Measurements from ENCODE around the gene ADCY5. TPM values are rescaled to one million over a fixed set of nuclear protein-coding genes. Genes with fewer than 3 reads are reported as not detected.

The ADCY5 gene
- total RNA-seq, 1 experiment from 2014 or later, result 0.49 TPM

DNA sequence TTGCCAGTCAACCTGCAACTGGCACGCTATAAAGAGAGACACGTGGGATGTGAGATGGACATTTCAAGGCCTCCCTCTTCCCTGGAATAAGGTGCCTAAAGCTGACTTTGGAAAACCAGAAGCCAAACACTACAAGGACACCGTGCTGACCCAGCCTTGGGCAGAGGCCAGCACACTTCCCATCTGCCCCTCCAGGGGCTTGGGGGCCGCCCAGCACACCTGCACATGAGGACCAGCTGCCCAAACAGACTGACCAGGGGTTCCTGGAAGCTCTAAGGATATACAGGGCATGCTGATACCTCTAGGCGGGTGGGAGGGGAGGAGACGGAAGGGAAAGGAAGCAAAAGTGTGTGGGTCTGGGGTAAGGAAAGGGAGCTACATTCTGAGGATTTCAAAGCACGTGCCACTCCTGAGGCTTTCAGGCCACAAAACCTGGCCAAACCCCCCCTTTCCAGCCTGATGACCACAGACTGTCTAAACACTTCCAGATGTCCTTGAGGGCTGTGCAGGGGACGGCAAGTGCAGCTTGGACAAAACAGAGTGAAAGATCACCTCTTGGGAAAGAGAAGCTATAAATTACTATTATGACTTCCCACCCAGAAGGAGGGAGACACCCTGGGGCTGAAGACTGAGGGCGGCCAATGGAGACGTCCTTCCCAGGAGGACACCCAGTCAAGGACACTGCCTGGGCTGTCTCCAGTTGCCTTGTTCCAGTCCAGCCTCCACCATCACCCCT is 57.9 kb downstream of the ADCY5 start:
- ChIA-PET CTCF (interaction anchor here (0.7 kb wide), 1 partner anchor 25 kb away, joined by 4 read pairs; no protein-coding TSS in a partner anchor), RAD21 (ENCODE audit: low non-redundant PET in 1 of 2, low total read pairs in 2 of 2, uncharacterized antibody in 2 of 2, unreplicated experiment in 2 of 2) (no interaction called here), POLR2A (no interaction called here)
- TF ChIP-seq ZNF274 (IDR thresholded peaks at IDR 0.05; ENCODE audit: low read depth, low read length) (no peak), EZH2phosphoT487 (IDR thresholded peaks at IDR 0.05; ENCODE audit: borderline replicate concordance) (no peak), TCF7L2 (IDR thresholded peaks at IDR 0.05; ENCODE audit: borderline replicate concordance, extremely low read depth, insufficient read depth, insufficient read length) (no peak), FOSL1 (IDR thresholded peaks at IDR 0.05; ENCODE audit: low read depth) (no peak), CBX3 (IDR thresholded peaks at IDR 0.05; ENCODE audit: low read depth) (no peak), ZBTB33 (IDR thresholded peaks at IDR 0.05; ENCODE audit: extremely low read depth, insufficient replicate concordance, low read length) (no peak), CTCF (IDR thresholded peaks at IDR 0.05 in 2 of 3, conservative IDR thresholded peaks at IDR 0.05 in 1 of 3; ENCODE audit: borderline replicate concordance in 1 of 3, insufficient read depth in 1 of 3, low read depth in 2 of 3, low read length in 2 of 3) (no peak), YY1 (IDR thresholded peaks at IDR 0.05; ENCODE audit: extremely low read depth, insufficient replicate concordance, low read depth, low read length) (no peak), CEBPB (IDR thresholded peaks at IDR 0.05; ENCODE audit: low read depth) (no peak), MAX (IDR thresholded peaks at IDR 0.05) (no peak), SIN3A (IDR thresholded peaks at IDR 0.05; ENCODE audit: low read depth) (no peak), ZFX (IDR thresholded peaks at IDR 0.05) (no peak), ELF1 (IDR thresholded peaks at IDR 0.05; ENCODE audit: borderline replicate concordance, low read depth) (no peak), RAD21 (IDR thresholded peaks at IDR 0.05; ENCODE audit: low read depth) (no peak), EGR1 (IDR thresholded peaks at IDR 0.05; ENCODE audit: low read depth) (no peak), POLR2AphosphoS5 (IDR thresholded peaks at IDR 0.05; ENCODE audit: low read depth, low read length) (no peak), EZH2 (IDR thresholded peaks at IDR 0.05) (no peak), JUND (IDR thresholded peaks at IDR 0.05) (no peak)
- TF ChIP-seq, protein P1, sequence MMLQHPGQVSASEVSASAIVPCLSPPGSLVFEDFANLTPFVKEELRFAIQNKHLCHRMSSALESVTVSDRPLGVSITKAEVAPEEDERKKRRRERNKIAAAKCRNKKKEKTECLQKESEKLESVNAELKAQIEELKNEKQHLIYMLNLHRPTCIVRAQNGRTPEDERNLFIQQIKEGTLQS (IDR thresholded peaks at IDR 0.05), result no peak
- TF ChIP-seq, protein P2, sequence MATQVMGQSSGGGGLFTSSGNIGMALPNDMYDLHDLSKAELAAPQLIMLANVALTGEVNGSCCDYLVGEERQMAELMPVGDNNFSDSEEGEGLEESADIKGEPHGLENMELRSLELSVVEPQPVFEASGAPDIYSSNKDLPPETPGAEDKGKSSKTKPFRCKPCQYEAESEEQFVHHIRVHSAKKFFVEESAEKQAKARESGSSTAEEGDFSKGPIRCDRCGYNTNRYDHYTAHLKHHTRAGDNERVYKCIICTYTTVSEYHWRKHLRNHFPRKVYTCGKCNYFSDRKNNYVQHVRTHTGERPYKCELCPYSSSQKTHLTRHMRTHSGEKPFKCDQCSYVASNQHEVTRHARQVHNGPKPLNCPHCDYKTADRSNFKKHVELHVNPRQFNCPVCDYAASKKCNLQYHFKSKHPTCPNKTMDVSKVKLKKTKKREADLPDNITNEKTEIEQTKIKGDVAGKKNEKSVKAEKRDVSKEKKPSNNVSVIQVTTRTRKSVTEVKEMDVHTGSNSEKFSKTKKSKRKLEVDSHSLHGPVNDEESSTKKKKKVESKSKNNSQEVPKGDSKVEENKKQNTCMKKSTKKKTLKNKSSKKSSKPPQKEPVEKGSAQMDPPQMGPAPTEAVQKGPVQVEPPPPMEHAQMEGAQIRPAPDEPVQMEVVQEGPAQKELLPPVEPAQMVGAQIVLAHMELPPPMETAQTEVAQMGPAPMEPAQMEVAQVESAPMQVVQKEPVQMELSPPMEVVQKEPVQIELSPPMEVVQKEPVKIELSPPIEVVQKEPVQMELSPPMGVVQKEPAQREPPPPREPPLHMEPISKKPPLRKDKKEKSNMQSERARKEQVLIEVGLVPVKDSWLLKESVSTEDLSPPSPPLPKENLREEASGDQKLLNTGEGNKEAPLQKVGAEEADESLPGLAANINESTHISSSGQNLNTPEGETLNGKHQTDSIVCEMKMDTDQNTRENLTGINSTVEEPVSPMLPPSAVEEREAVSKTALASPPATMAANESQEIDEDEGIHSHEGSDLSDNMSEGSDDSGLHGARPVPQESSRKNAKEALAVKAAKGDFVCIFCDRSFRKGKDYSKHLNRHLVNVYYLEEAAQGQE (IDR thresholded peaks at IDR 0.05; ENCODE audit: low read depth), result no peak
- no peaks in the 10 kb centered on the region for H3K9me3 ChIP-seq (ENCODE audit: control insufficient read depth in 1 of 2, insufficient read depth in 1 of 2, low read depth in 1 of 2, low read length in 2 of 2)
- no peaks in the 10 kb centered on the region for H4K20me1 ChIP-seq (ENCODE audit: insufficient read depth)
- H3K27me3 ChIP-seq (ENCODE audit: insufficient read depth, low read length), result no peaks in the 10 kb centered on the region
- H3K27ac ChIP-seq (ENCODE audit: low read depth, low read length), result no peak overlapping the region
- ATAC-seq (no peak), DNase-seq (ENCODE audit: low read depth, low spot score) (no peak)
- H3K36me3 ChIP-seq (ENCODE audit: control insufficient read depth in 1 of 2, insufficient read depth in 2 of 2, low read length in 2 of 2), result no peaks in the 10 kb centered on the region
- intact Hi-C loops (cut with micrococcal nuclease), result no loop called here
- H3K4me3 ChIP-seq (replicated peaks in 1 of 2; ENCODE audit: low read depth in 1 of 2, low read length in 2 of 2), result no peak overlapping the region
- peaks cover 3 to 4% of the 10 kb centered on the region in 2 experiments for H3K4me1 ChIP-seq (ENCODE audit: control insufficient read depth in 1 of 2, insufficient read depth in 2 of 2, low read length in 2 of 2)
- H2AFZ ChIP-seq (ENCODE audit: low read depth, low read length, poor library complexity, severe bottlenecking), result no peak overlapping the region
- H3K4me2 ChIP-seq (ENCODE audit: low read length), result no peak overlapping the region
- no peaks in the 10 kb centered on the region for H3K9me2 ChIP-seq (ENCODE audit: insufficient read depth)
- BruUV-seq (replicated peaks), result no TSS peak
- no peak overlapping the region for H3K9ac ChIP-seq (ENCODE audit: low read length)
- H3K79me2 ChIP-seq (ENCODE audit: insufficient read depth, low read length), result no peaks in the 10 kb centered on the region
